ENCODE data around the gene KHSRP.

DNA sequence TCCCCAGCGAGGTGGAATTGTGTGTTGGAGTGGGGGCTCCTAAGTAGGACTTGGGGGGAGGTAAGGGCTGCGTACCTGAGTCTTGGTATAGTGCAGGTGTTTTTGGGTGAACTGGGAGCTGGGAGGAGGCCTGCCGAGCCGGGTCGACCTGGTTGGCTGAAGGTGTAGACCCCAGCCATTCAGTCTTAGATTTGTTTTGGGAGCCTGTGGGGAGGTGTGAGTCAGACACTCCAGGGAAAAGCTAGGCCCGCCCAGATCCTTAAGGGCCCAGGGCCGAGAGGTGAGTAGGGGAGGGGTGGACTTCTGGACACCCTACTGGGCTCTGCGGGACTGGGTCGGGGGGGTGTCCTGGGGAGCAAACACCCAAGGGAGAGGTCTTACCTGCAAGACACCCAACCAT, 40.4 kb upstream of the KHSRP start:
- TF ChIP-seq, protein P1, sequence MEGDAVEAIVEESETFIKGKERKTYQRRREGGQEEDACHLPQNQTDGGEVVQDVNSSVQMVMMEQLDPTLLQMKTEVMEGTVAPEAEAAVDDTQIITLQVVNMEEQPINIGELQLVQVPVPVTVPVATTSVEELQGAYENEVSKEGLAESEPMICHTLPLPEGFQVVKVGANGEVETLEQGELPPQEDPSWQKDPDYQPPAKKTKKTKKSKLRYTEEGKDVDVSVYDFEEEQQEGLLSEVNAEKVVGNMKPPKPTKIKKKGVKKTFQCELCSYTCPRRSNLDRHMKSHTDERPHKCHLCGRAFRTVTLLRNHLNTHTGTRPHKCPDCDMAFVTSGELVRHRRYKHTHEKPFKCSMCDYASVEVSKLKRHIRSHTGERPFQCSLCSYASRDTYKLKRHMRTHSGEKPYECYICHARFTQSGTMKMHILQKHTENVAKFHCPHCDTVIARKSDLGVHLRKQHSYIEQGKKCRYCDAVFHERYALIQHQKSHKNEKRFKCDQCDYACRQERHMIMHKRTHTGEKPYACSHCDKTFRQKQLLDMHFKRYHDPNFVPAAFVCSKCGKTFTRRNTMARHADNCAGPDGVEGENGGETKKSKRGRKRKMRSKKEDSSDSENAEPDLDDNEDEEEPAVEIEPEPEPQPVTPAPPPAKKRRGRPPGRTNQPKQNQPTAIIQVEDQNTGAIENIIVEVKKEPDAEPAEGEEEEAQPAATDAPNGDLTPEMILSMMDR (IDR thresholded peaks at IDR 0.05), result no peak
- TF ChIP-seq POLR2A (IDR thresholded peaks at IDR 0.05), result no peak
- no peak for TF ChIP-seq POLR2AphosphoS5 (IDR thresholded peaks at IDR 0.05)
